IMR-90 (cell line): Measurements from ENCODE around the gene IGF1R. TPM values are rescaled to one million over a fixed set of nuclear protein-coding genes. Genes with fewer than 3 reads are reported as not detected.

ENCODE experiments used
- ATAC-seq: fragments of 200-7000 bp; cut with Tn5 transposase; 2 replicates; pipeline ENCODE4 v1.9.1; 2020; ENCODE audit warnings: low read depth, mild to moderate bottlenecking, moderate library complexity
- BruUV-seq: library from RNA; stranded (reverse); fragments of 400-500 nt; replicated peaks from 2 replicates; lab custom pipeline; 2021; lab: Mats Ljungman, UMichigan
- CTCF ChIA-PET: fragments of 300-600 bp; formaldehyde crosslinking; extraction: SDS; loops from one replicate; lab custom pipeline; 2021; ENCODE audit warnings: antibody characterized with exemption; lab: Yijun Ruan, JAX
- POLR2A ChIA-PET: fragments of 300-600 bp; sonication (Branson Sonifier 250); formaldehyde crosslinking; loops from one replicate; lab custom pipeline; 2022; ENCODE audit warnings: antibody characterized with exemption; ENCODE audit not compliant: unreplicated experiment; lab: Charles Lee
- DNase-seq: peaks from one replicate; pipeline ENCODE4 v3.0.0; 2013
- H2AFZ ChIP-seq: replicated peaks from 2 replicates; pipeline ENCODE3; 2013; ENCODE audit warnings: low read length, mild to moderate bottlenecking; ENCODE audit not compliant: poor library complexity
- H2AK5ac ChIP-seq: 2 replicates; pipeline ENCODE4 v1.6.1; 2013; ENCODE audit warnings: low read depth, low read length, inconsistent platforms
- H2AK9ac ChIP-seq: replicated peaks from 2 replicates; pipeline ENCODE3; 2013; ENCODE audit warnings: mild to moderate bottlenecking, low read depth, low read length, moderate library complexity; ENCODE audit not compliant: poor library complexity
- H2BK120ac ChIP-seq: 2 replicates; pipeline ENCODE4 v1.6.1; 2013; ENCODE audit warnings: low read depth, low read length, inconsistent platforms
- H2BK15ac ChIP-seq: 3 replicates; pipeline ENCODE4 v1.6.1; 2013; ENCODE audit warnings: low read depth, low read length, inconsistent platforms
- H2BK20ac ChIP-seq: 2 replicates; pipeline ENCODE4 v1.6.1; 2013; ENCODE audit warnings: low read depth, mild to moderate bottlenecking, inconsistent platforms, low read length, moderate library complexity
- H2BK5ac ChIP-seq: 2 replicates; pipeline ENCODE4 v1.6.1; 2013; ENCODE audit warnings: mild to moderate bottlenecking, low read depth, low read length, inconsistent platforms; ENCODE audit not compliant: poor library complexity, severe bottlenecking
- H3K14ac ChIP-seq: replicated peaks from 2 replicates; pipeline ENCODE4 v1.6.1; 2013; ENCODE audit warnings: low read depth, low read length, inconsistent platforms
- H3K18ac ChIP-seq: 2 replicates; pipeline ENCODE4 v1.6.1; 2013; ENCODE audit warnings: low read depth, low read length, control low read depth
- H3K23ac ChIP-seq: 2 replicates; pipeline ENCODE4 v1.6.1; 2013; ENCODE audit warnings: low read depth, low read length, inconsistent platforms
- H3K27ac ChIP-seq: 2 replicates; pipeline ENCODE4 v1.5.1; 2013; ENCODE audit warnings: mild to moderate bottlenecking, control low read depth, low read length; ENCODE audit not compliant: insufficient read depth
- H3K27me3 ChIP-seq: 2 replicates; pipeline ENCODE4 v1.6.1; 2013; ENCODE audit warnings: low read length; ENCODE audit not compliant: control insufficient read depth, insufficient read depth
- H3K36me3 ChIP-seq: 2 replicates; pipeline ENCODE4 v1.6.1; 2013; ENCODE audit warnings: low read length, mixed read lengths; ENCODE audit not compliant: control insufficient read depth, insufficient read depth
- H3K4ac ChIP-seq: 2 replicates; pipeline ENCODE4 v1.6.1; 2013; ENCODE audit warnings: low read depth, low read length, inconsistent platforms
- H3K4me1 ChIP-seq: 2 replicates; pipeline ENCODE4 v1.6.1; 2013; ENCODE audit warnings: low read length, mixed read lengths; ENCODE audit not compliant: control insufficient read depth, insufficient read depth
- H3K4me2 ChIP-seq: 2 replicates; pipeline ENCODE4 v1.6.1; 2013; ENCODE audit warnings: low read depth, mild to moderate bottlenecking, control low read depth, low read length, moderate library complexity
- H3K4me3 ChIP-seq: 2 replicates; pipeline ENCODE4 v1.5.1; 2013; ENCODE audit warnings: low read depth, mild to moderate bottlenecking, control low read depth, low read length, moderate library complexity; ENCODE audit not compliant: insufficient read depth
- H3K56ac ChIP-seq: 2 replicates; pipeline ENCODE4 v1.6.1; 2013; ENCODE audit warnings: low read length, inconsistent platforms; ENCODE audit not compliant: insufficient read depth; ENCODE audit errors: extremely low read depth
- H3K79me1 ChIP-seq, 2 experiments: 2 replicates each; pipeline ENCODE4 v1.6.1; 2013; ENCODE audit warnings: low read length in 2 of 2, inconsistent platforms in 1 of 2, low read depth in 1 of 2
- H3K9ac ChIP-seq: 2 replicates; pipeline ENCODE4 v1.6.1; 2013; ENCODE audit warnings: low read depth, low read length, control low read depth
- H3K9me1 ChIP-seq: 2 replicates; pipeline ENCODE4 v1.6.1; 2013; ENCODE audit warnings: low read length, inconsistent platforms; ENCODE audit not compliant: insufficient read depth
- H3K9me3 ChIP-seq: 2 replicates; pipeline ENCODE4 v1.6.1; 2013; ENCODE audit warnings: low read length; ENCODE audit not compliant: control insufficient read depth, insufficient read depth
- H4K20me1 ChIP-seq: 2 replicates; pipeline ENCODE4 v1.6.1; 2013; ENCODE audit warnings: low read length, inconsistent platforms; ENCODE audit not compliant: insufficient read depth
- H4K5ac ChIP-seq: 2 replicates; pipeline ENCODE4 v1.6.1; 2013; ENCODE audit warnings: mild to moderate bottlenecking, low read depth, low read length, control low read depth
- H4K8ac ChIP-seq, 2 experiments: 2 replicates each; pipeline ENCODE4 v1.6.1; 2013; ENCODE audit warnings: low read depth in 2 of 2, low read length in 2 of 2, control low read depth in 1 of 2, inconsistent platforms in 1 of 2
- H4K91ac ChIP-seq: 2 replicates; pipeline ENCODE4 v1.6.1; 2013; ENCODE audit warnings: low read depth, low read length, inconsistent platforms; ENCODE audit not compliant: insufficient read depth
- BHLHE40 ChIP-seq: fragments of 150-350 bp; IDR thresholded peaks from 2 replicates; pipeline ENCODE4 v1.6.1; 2016; ENCODE audit warnings: mild to moderate bottlenecking, low read depth, low read length
- CHD1 ChIP-seq: IDR thresholded peaks from 2 replicates; pipeline ENCODE4 v1.6.1; 2012; ENCODE audit warnings: low read depth, low read length, improper control_type of control experiment
- CTCF ChIP-seq: conservative IDR thresholded peaks from 2 replicates; pipeline ENCODE4 v1.5.1; 2012; ENCODE audit warnings: mild to moderate bottlenecking, low read depth, low read length, improper control_type of control experiment
- ELK1 ChIP-seq: fragments of 150-350 bp; IDR thresholded peaks from 2 replicates; pipeline ENCODE4 v1.6.1; 2016; ENCODE audit warnings: low read depth, mild to moderate bottlenecking, low read length, moderate library complexity, borderline replicate concordance
- FOS ChIP-seq: fragments of 150-350 bp; IDR thresholded peaks from 2 replicates; pipeline ENCODE4 v1.6.1; 2016; ENCODE audit warnings: low read depth, low read length
- MAFK ChIP-seq: IDR thresholded peaks from 2 replicates; pipeline ENCODE4 v1.6.1; 2012; ENCODE audit warnings: low read depth, low read length, improper control_type of control experiment
- MAZ ChIP-seq: IDR thresholded peaks from 2 replicates; pipeline ENCODE4 v1.6.1; 2012; ENCODE audit warnings: low read depth, mild to moderate bottlenecking, low read length, improper control_type of control experiment, moderate library complexity, borderline replicate concordance
- MXI1 ChIP-seq: IDR thresholded peaks from 2 replicates; pipeline ENCODE4 v1.6.1; 2012; ENCODE audit warnings: low read depth, mild to moderate bottlenecking, low read length, moderate library complexity, borderline replicate concordance
- NFE2L2 ChIP-seq: fragments of 150-350 bp; IDR thresholded peaks from 2 replicates; pipeline ENCODE4 v1.6.1; 2016; ENCODE audit warnings: low read depth, mild to moderate bottlenecking, low read length
- RAD21 ChIP-seq: IDR thresholded peaks from 2 replicates; pipeline ENCODE4 v1.6.1; 2012; ENCODE audit warnings: low read length, improper control_type of control experiment
- RCOR1 ChIP-seq: IDR thresholded peaks from 2 replicates; pipeline ENCODE4 v1.6.1; 2012; ENCODE audit warnings: mild to moderate bottlenecking, low read length, improper control_type of control experiment; ENCODE audit not compliant: insufficient replicate concordance
- RFX5 ChIP-seq: IDR thresholded peaks from 2 replicates; pipeline ENCODE4 v1.8.0; 2012; ENCODE audit warnings: low read depth, mild to moderate bottlenecking, low read length, moderate library complexity
- SMC3 ChIP-seq: fragments of 150-350 bp; IDR thresholded peaks from 2 replicates; pipeline ENCODE4 v1.6.1; 2016; ENCODE audit warnings: low read depth, mild to moderate bottlenecking, antibody characterized with exemption, low read length, moderate library complexity
- USF2 ChIP-seq: fragments of 150-350 bp; IDR thresholded peaks from 2 replicates; pipeline ENCODE4 v1.6.1; 2017; ENCODE audit warnings: mild to moderate bottlenecking, antibody characterized with exemption, low read length, low read depth
- WGBS, 2 experiments: methylation state at CpG; one replicate each; pipeline versions ENCODE4 v1.1.5 to v1.1.7; 2013; ENCODE audit warnings: missing lambda C conversion rate in 2 of 2; ENCODE audit not compliant: insufficient read length in 1 of 2; ENCODE audit errors: extremely low coverage in 2 of 2; 5-methylcytosine and 5-hydroxymethylcytosine counted together
- dilution Hi-C: fragments of 300-500 bp; cut with HindIII; formaldehyde crosslinking; loops from one replicate; pipeline ENCODE4 v1.14.3; 2018; ENCODE audit warnings: low sequenced_read_pairs; ENCODE audit not compliant: unreplicated experiment
- in situ Hi-C: fragments of 300-500 bp; cut with MboI; formaldehyde crosslinking; loops from 3 replicates; pipeline ENCODE4 v1.14.3; 2019; ENCODE audit warnings: low sequenced_read_pairs, inconsistent platforms, mixed read lengths
- intact Hi-C: fragments of 100-400 bp; cut with micrococcal nuclease; formaldehyde crosslinking; loops from 2 replicates; pipeline ENCODE4 v1.10.0; 2022
- polyA plus RNA-seq, 3 experiments: library from polyadenylated mRNA; depleted of rRNA; stranded (reverse); fragments of >200 nt; gene quantifications; 2 replicates each; pipeline ENCODE4 v1.2.3, GENCODE V29; 2012; ENCODE audit warnings: low replicate concordance in 1 of 3
- total RNA-seq: library from RNA; depleted of rRNA; stranded (reverse); fragments of >200 nt; gene quantifications from 2 replicates; pipeline ENCODE4 v1.2.3, GENCODE V29; 2012

The IGF1R gene
- total and polyA plus RNA-seq, 2 of the 4 experiments (the other 2 are of a cell fraction) = 24.0 to 24.9 TPM

GRCh38 chr15:98737159-98737558 lies 88.8 kb downstream of the IGF1R start:
- H4K5ac ChIP-seq = no peak overlapping the region
- H3K9me3 ChIP-seq = no peaks in the 10 kb centered on the region
- no peak overlapping the region for H2AFZ ChIP-seq
- peaks cover 98% of the 10 kb centered on the region for H4K20me1 ChIP-seq
- H3K14ac ChIP-seq = no peak overlapping the region
- peaks cover 37% of the 10 kb centered on the region for H3K9me1 ChIP-seq
- no peak overlapping the region for H2AK5ac ChIP-seq
- BruUV-seq = no TSS peak
- in situ Hi-C loops = no loop called here
- no peak overlapping the region for H3K9ac ChIP-seq
- no peak overlapping the region for H2AK9ac ChIP-seq
- H2BK120ac ChIP-seq = no peak overlapping the region
- H3K27ac ChIP-seq = no peak overlapping the region
- H3K4me2 ChIP-seq = no peak overlapping the region
- peaks cover 44 to 96% of the 10 kb centered on the region in 2 experiments for H3K79me1 ChIP-seq
- H2BK15ac ChIP-seq = no peak overlapping the region
- no peak overlapping the region for H4K8ac ChIP-seq
- no peak for ATAC-seq
- no peak for DNase-seq
- H3K4ac ChIP-seq = no peak overlapping the region; the same call in 1 of the 2 replicates
- no peak overlapping the region for H2BK5ac ChIP-seq
- TF ChIP-seq USF2 (no peak), RCOR1 (no peak), MXI1 (no peak), SMC3 (no peak), FOS (no peak), CTCF (no peak), CHD1 (no peak), MAFK (no peak), RAD21 (no peak), MAZ (no peak), ELK1 (no peak), RFX5 (no peak), BHLHE40 (no peak), NFE2L2 (no peak)
- ChIA-PET POLR2A (interaction anchor here (0.7 kb wide), 1 partner anchor 55 kb away, joined by 3 read pairs; no protein-coding TSS in a partner anchor), CTCF (interaction anchor here (0.5 kb wide), 1 partner anchor 51 kb away, joined by 3 read pairs; no protein-coding TSS in a partner anchor)
- H4K91ac ChIP-seq = no peak overlapping the region
- no peaks in the 10 kb centered on the region for H3K27me3 ChIP-seq
- H2BK20ac ChIP-seq = no peak overlapping the region
- H3K36me3 ChIP-seq = no peaks in the 10 kb centered on the region
- H3K4me3 ChIP-seq = no peak overlapping the region
- dilution Hi-C loops = no loop called here
- WGBS, 2 experiments = 90% methylated on average over 3 of the region's 6 CpGs; no CpG with 5 or more reads in 1 of the 2 experiments
- peaks cover 18% of the 10 kb centered on the region for H3K4me1 ChIP-seq
- H3K56ac ChIP-seq = no peak overlapping the region
- no peak overlapping the region for H3K23ac ChIP-seq
- intact Hi-C loops = no loop called here
- H3K18ac ChIP-seq = no peak overlapping the region
